GM21786 (cell line): ENCODE data around the gene APLN.

Experiments
- ATAC-seq: cut with Tn5 transposase; IDR thresholded peaks from one replicate; pipeline ENCODE4 v1.9.1; 2021; ENCODE audit not compliant: unreplicated experiment

The APLN gene

DNA sequence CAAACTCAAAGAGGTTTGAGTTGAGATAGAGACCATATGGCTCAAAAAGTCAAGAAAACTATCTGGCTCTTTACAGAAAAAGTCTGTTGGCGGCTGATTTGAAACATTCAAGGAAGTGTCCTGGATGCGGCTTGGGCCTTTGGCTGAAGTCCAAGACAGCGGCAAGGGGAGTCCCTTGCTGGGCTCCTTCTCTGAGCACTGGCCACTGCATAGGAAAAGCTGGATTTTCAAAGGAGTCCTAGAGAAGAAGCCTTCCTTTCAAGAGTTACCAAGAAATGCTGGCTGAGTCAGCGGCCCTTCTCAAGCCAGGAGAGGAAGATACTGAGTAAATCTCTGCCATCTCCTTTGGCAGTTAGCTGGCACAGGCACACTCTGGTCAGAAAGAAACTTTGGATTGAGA, 12.1 kb downstream of the APLN start:
- ATAC-seq = no peak

- ATAC-seq = no peak
Measured at GRCh38 chrX:129641941-129642340, 12.8 kb downstream of the APLN start.

- no peak for ATAC-seq
Measured at GRCh38 chrX:129641469-129641868, 13.3 kb downstream of the APLN start.

DNA sequence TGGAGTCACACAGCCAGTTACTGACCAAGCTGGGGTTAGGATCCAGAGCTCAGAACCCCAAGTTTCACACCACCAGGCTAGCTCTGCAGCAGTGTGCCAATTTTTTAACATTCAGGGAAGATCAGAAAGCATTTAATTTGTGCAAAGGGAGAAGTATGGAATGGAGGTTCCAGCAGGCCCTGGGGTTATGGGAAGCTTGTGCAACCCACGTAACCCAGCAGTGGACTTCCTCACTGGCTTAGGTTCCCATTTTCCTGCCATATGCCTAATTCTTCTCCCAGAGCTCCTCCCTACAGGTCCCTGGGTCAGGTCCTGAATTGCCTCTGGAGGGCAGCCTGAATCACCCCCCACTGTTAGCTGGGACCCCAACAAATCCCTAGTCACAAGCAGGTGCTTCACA, 14.0 kb downstream of the APLN start:
- no peak for ATAC-seq

DNA sequence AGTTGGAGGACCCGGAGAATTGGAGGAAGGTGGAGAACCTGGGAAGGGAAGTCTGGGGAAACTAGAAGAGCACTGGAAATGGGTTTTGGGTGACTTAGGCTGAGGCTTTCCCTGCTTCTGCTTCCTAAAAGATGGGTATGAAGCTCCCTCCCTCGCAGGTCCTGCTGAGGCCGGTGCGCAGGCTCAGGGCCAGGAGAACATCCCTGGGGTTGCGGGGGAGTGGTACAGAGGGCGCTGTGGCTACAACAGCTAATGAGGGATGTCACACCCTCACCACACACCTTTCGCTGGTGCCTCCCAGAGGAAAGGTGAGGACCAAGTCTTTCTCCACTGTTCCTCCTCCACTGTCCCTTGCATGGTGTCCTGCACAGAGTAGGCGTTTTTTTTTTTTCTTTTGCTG, 15.8 kb downstream of the APLN start:
- no peak for ATAC-seq

- ATAC-seq = peak; percentile 73
Measured at GRCh38 chrX:129637217-129638109, 17.3 kb downstream of the APLN start.

GRCh38 chrX:129636175-129636681, 18.5 kb downstream of the APLN start:
- ATAC-seq = no peak

DNA sequence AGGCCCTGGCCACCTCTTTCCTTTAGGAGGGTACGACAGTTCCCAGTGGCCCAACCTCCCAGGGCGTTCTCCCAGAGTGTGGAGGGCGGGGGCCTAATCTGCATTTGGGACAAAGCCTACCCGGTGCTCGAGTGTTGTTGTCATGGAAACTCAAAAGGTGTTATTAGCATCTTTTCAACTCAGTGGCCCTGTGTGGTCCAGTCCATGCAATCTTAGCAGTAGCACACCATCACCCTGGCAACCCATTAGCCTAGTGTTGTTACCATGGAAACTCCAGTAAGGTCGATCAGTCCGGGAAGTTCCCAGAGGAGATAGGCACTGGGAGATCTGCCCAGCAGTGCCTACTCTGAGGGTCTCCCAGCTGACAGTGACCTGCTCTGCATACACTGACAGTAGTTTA, 20.2 kb downstream of the APLN start:
- ATAC-seq = no peak

DNA sequence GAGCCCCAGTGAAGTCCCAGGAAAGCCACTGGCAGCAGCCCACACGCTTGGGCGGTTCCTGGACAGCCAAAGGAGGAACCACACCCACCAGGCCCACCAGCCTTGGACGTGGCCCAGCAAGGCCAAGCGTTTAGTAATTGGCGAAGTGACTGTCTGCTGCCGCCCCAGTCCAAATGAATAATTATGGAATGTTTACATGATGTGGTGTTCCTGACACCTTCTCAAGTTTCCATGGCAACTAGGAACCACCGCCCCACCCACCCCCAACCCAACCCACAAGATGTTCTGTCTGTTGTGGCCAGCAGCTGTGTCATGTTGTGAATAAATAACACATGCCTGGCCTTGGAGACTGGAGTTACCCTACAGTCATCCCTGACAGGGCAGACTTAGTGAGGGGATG, 22.3 kb downstream of the APLN start:
- no peak for ATAC-seq

DNA sequence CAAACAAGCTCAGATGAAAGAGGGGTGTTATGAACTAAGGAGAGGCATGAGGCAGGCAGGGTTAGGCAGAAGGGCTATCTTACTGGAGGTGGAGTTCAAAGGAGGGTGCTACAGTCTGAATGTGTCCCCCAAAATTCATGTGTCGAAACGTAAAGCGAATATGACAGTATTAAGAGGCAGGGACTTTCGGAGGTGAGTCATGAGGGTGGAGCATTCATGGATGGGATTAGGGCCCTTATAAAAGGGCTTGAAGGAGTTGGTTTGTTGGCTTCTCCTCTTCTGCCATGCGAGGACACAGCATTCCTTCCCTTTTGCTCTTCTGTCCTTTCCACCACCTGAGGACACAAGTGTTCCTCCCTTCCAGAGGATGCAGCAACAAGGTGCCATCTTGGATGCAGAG, 22.9 kb downstream of the APLN start:
- ATAC-seq = no peak

GRCh38 chrX:129629837-129630236, 24.9 kb downstream of the APLN start:
- ATAC-seq = no peak

DNA sequence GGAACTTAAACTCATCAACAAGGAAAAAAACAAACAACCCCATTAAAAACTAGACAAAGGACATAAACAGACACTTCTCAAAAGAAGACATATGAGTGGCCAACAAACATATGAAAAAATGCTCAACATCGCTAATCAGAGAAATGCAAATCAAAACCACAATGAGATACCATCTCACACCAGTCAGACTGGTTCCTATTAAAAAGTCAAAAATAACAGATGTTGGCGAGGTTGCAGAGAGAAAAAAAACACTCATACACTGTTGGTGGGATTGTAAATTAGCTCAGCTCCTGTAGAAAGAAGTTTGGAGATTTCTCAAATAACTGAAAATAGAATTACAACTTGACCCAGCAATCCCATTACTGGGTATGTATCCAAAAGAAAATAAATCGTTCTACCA, 28.7 kb downstream of the APLN start:
- ATAC-seq = no peak

DNA sequence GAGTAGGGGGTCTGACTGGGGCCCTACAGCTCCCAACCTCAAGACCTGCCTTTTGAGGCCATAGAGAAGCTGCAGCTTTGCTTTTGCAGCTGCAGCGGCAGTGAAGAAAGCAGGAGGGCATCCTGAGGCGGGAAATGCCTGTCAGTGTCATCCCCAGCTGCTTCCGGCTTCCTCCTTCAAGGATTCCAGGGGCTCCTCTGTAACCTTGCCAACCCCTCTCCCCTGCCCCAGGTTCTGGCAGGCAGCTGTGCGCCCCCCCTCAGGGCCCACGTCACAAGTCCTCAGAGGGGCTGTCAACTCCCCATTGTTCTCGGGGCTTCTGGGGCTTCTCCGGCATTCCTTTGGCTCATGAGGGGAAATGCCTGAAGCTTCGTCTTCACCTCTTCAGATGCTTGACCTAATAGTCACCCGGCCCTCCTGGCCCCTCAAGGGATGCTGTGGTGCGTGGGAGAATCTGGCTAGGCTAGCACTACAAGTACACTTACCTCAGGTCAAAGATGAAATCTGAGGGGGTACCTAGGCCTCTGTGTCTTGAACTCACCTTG, 31.9 kb downstream of the APLN start:
- ATAC-seq = no peak

DNA sequence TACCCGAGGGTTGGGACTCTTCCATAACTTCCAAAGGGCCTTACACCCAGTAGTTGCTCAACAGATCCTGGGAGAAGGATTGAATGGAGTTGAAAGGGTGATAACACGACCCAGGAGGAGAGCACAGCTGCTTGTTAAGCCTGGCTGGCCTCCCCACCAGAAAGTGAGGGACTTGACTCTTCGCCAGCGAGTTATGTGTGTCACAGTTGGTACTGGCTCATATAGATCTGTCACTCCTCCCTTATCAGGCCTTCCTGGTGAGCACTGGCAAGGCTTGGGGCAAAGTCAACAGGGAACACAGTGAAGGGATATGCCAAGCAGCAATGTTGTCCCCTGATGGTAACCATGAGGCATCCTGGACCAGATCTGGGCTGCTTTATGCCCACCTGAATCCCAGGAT, 35.8 kb downstream of the APLN start:
- no peak for ATAC-seq

DNA sequence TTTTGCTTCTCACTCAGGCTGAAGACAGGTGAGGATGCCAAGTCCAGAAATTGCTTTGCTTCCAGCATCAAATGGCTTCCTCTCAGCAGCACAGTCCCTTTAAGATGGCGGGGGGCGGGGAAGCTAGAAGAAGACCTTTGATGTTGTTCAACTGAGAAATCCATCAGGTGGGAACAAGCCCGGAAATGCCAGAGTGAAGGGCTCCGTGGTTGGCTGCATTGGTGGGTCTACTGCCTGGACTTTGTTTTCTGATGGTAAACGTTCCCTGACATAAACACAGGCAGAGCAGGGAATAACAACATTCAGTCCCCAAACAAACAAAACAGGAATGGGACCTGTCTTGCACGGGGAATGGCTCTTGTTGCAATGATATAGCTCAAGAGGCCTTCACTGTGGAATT, 37.3 kb downstream of the APLN start:
- ATAC-seq = no peak

DNA sequence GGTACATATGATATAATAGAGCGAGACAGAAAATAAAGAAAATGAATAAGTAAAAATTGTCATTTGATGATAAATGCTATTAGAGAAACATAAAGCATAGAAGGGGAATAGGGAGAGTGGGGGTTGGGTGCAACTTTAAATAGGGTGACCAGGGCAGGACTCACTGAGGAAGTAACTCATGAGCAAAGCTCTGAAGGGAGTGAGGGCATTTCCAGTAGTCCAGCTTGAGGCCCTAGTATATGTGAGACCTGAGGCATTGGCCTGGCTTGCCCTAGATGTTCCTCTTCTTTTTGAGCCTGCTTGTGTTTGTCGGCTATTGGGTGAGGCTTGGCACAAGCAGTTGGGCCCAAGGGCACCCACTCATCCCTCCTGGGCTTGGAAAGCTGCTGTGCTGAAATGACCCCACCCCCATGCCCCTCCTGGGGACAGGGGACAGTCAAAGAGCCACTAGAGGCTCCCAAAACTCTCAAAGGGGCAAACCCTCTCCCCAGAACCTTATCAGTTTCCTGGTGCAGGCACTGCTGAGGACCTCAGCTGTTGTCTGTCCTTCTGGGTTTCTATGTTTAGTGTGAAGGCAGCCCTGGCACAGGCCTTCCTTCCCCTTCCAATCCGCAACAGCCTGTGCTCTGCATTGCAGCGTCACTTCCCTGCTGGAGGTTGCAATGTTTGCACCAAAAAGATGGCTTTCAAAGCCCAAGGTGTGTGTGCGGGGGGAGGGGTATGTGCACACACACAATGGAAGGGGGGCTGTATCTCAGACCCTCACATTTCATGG, 40.1 kb downstream of the APLN start:
- no peak for ATAC-seq

- no peak for ATAC-seq
Measured at GRCh38 chrX:129613596-129613995, 41.2 kb downstream of the APLN start.

GRCh38 chrX:129612396-129612795, 42.4 kb downstream of the APLN start:
- no peak for ATAC-seq

DNA sequence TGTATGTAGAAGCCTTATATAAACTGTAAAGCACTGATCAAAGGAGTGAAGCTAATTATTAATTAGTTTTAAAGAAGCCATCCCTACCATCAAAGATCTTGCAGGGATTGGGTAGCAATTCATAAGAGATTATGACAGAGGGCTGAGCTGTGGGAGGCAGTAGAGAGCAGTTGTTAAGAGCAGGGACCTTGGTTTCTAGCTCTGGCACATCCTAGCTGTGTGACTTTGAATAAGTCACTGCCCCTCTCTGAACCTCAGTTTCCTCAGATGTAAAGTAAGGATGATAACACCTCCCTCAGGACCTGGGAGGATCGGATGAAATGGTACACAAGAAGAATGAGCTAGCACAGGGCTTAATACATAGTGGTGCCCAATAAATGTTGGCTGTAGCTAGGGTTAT, 45.4 kb downstream of the APLN start:
- ATAC-seq = no peak

DNA sequence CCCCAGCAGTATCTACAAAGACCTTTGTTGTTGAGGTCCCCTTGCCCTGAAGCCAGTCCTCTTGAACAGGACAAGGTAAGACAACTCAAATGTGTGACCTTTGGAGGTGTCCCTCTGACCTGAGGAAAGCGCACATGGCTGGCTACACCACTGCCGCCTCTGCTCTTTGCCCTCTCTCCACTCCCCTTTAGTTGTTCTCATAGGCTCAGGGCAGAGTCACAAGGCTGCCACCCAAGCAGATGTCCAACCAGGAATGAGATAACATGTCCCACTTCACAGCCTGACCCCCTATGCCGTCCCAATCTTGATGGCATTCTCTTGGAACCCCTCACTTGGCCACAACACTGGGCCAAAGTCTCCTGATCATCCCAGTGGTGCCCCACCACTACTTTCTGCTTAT, 46.3 kb downstream of the APLN start:
- ATAC-seq = no peak

DNA sequence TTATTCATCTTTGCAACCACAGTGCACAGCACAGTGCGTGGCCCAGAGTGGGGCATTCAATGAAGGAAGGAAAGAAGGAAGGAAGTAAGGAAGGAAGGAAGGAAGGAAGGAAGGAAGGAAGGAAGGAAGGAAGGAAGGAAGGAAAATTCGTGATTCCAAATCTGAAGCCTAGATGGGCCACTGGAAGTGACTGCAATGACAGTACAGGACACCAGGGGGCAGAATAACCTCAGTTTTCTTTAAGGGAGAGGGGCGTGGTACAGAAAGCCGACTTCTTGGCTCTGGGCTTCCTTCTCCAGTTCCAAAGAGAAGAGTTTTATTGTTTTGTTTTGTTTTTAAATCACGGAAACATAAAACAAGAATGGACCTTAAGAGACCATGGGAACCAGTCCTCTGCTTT, 47.8 kb downstream of the APLN start:
- peak; percentile 37 for ATAC-seq

- no peak for ATAC-seq
Measured at GRCh38 chrX:129600981-129601424, 53.8 kb downstream of the APLN start.
